IMR-90 (cell line): ENCODE data around the gene ZZZ3. TPM values are rescaled to one million over a fixed set of nuclear protein-coding genes. Genes with fewer than 3 reads are reported as not detected.

Source experiments
- ATAC-seq: fragments of 200-7000 bp; cut with Tn5 transposase; 2 replicates; pipeline ENCODE4 v1.9.1; 2020; ENCODE audit warnings: low read depth, mild to moderate bottlenecking, moderate library complexity
- BruUV-seq: library from RNA; stranded (reverse); fragments of 400-500 nt; replicated peaks from 2 replicates; lab custom pipeline; 2021; lab: Mats Ljungman, UMichigan
- CTCF ChIA-PET: fragments of 300-600 bp; formaldehyde crosslinking; extraction: SDS; loops from one replicate; lab custom pipeline; 2021; ENCODE audit warnings: antibody characterized with exemption; lab: Yijun Ruan, JAX
- POLR2A ChIA-PET: fragments of 300-600 bp; sonication (Branson Sonifier 250); formaldehyde crosslinking; loops from one replicate; lab custom pipeline; 2022; ENCODE audit warnings: antibody characterized with exemption; ENCODE audit not compliant: unreplicated experiment; lab: Charles Lee
- DNase-seq: peaks from one replicate; pipeline ENCODE4 v3.0.0; 2013
- H2AFZ ChIP-seq: replicated peaks from 2 replicates; pipeline ENCODE3; 2013; ENCODE audit warnings: low read length, mild to moderate bottlenecking; ENCODE audit not compliant: poor library complexity
- H2AK5ac ChIP-seq: 2 replicates; pipeline ENCODE4 v1.6.1; 2013; ENCODE audit warnings: low read depth, low read length, inconsistent platforms
- H2AK9ac ChIP-seq: replicated peaks from 2 replicates; pipeline ENCODE3; 2013; ENCODE audit warnings: mild to moderate bottlenecking, low read depth, low read length, moderate library complexity; ENCODE audit not compliant: poor library complexity
- H2BK120ac ChIP-seq: 2 replicates; pipeline ENCODE4 v1.6.1; 2013; ENCODE audit warnings: low read depth, low read length, inconsistent platforms
- H2BK15ac ChIP-seq: 3 replicates; pipeline ENCODE4 v1.6.1; 2013; ENCODE audit warnings: low read depth, low read length, inconsistent platforms
- H2BK20ac ChIP-seq: 2 replicates; pipeline ENCODE4 v1.6.1; 2013; ENCODE audit warnings: low read depth, mild to moderate bottlenecking, inconsistent platforms, low read length, moderate library complexity
- H2BK5ac ChIP-seq: 2 replicates; pipeline ENCODE4 v1.6.1; 2013; ENCODE audit warnings: mild to moderate bottlenecking, low read depth, low read length, inconsistent platforms; ENCODE audit not compliant: poor library complexity, severe bottlenecking
- H3K14ac ChIP-seq: replicated peaks from 2 replicates; pipeline ENCODE4 v1.6.1; 2013; ENCODE audit warnings: low read depth, low read length, inconsistent platforms
- H3K18ac ChIP-seq: 2 replicates; pipeline ENCODE4 v1.6.1; 2013; ENCODE audit warnings: low read depth, low read length, control low read depth
- H3K23ac ChIP-seq: 2 replicates; pipeline ENCODE4 v1.6.1; 2013; ENCODE audit warnings: low read depth, low read length, inconsistent platforms
- H3K27ac ChIP-seq: 2 replicates; pipeline ENCODE4 v1.5.1; 2013; ENCODE audit warnings: mild to moderate bottlenecking, control low read depth, low read length; ENCODE audit not compliant: insufficient read depth
- H3K27me3 ChIP-seq: 2 replicates; pipeline ENCODE4 v1.6.1; 2013; ENCODE audit warnings: low read length; ENCODE audit not compliant: control insufficient read depth, insufficient read depth
- H3K36me3 ChIP-seq: 2 replicates; pipeline ENCODE4 v1.6.1; 2013; ENCODE audit warnings: low read length, mixed read lengths; ENCODE audit not compliant: control insufficient read depth, insufficient read depth
- H3K4ac ChIP-seq: 2 replicates; pipeline ENCODE4 v1.6.1; 2013; ENCODE audit warnings: low read depth, low read length, inconsistent platforms
- H3K4me1 ChIP-seq: 2 replicates; pipeline ENCODE4 v1.6.1; 2013; ENCODE audit warnings: low read length, mixed read lengths; ENCODE audit not compliant: control insufficient read depth, insufficient read depth
- H3K4me2 ChIP-seq: 2 replicates; pipeline ENCODE4 v1.6.1; 2013; ENCODE audit warnings: low read depth, mild to moderate bottlenecking, control low read depth, low read length, moderate library complexity
- H3K4me3 ChIP-seq: 2 replicates; pipeline ENCODE4 v1.5.1; 2013; ENCODE audit warnings: low read depth, mild to moderate bottlenecking, control low read depth, low read length, moderate library complexity; ENCODE audit not compliant: insufficient read depth
- H3K56ac ChIP-seq: 2 replicates; pipeline ENCODE4 v1.6.1; 2013; ENCODE audit warnings: low read length, inconsistent platforms; ENCODE audit not compliant: insufficient read depth; ENCODE audit errors: extremely low read depth
- H3K79me1 ChIP-seq, 2 experiments: 2 replicates each; pipeline ENCODE4 v1.6.1; 2013; ENCODE audit warnings: low read length in 2 of 2, inconsistent platforms in 1 of 2, low read depth in 1 of 2
- H3K9ac ChIP-seq: 2 replicates; pipeline ENCODE4 v1.6.1; 2013; ENCODE audit warnings: low read depth, low read length, control low read depth
- H3K9me1 ChIP-seq: 2 replicates; pipeline ENCODE4 v1.6.1; 2013; ENCODE audit warnings: low read length, inconsistent platforms; ENCODE audit not compliant: insufficient read depth
- H3K9me3 ChIP-seq: 2 replicates; pipeline ENCODE4 v1.6.1; 2013; ENCODE audit warnings: low read length; ENCODE audit not compliant: control insufficient read depth, insufficient read depth
- H4K20me1 ChIP-seq: 2 replicates; pipeline ENCODE4 v1.6.1; 2013; ENCODE audit warnings: low read length, inconsistent platforms; ENCODE audit not compliant: insufficient read depth
- H4K5ac ChIP-seq: 2 replicates; pipeline ENCODE4 v1.6.1; 2013; ENCODE audit warnings: mild to moderate bottlenecking, low read depth, low read length, control low read depth
- H4K8ac ChIP-seq, 2 experiments: 2 replicates each; pipeline ENCODE4 v1.6.1; 2013; ENCODE audit warnings: low read depth in 2 of 2, low read length in 2 of 2, control low read depth in 1 of 2, inconsistent platforms in 1 of 2
- H4K91ac ChIP-seq: 2 replicates; pipeline ENCODE4 v1.6.1; 2013; ENCODE audit warnings: low read depth, low read length, inconsistent platforms; ENCODE audit not compliant: insufficient read depth
- MXI1 ChIP-seq: IDR thresholded peaks from 2 replicates; pipeline ENCODE4 v1.6.1; 2012; ENCODE audit warnings: low read depth, mild to moderate bottlenecking, low read length, moderate library complexity, borderline replicate concordance
- RCOR1 ChIP-seq: IDR thresholded peaks from 2 replicates; pipeline ENCODE4 v1.6.1; 2012; ENCODE audit warnings: mild to moderate bottlenecking, low read length, improper control_type of control experiment; ENCODE audit not compliant: insufficient replicate concordance
- WGBS, 2 experiments: methylation state at CpG; one replicate each; pipeline versions ENCODE4 v1.1.5 to v1.1.7; 2013; ENCODE audit warnings: missing lambda C conversion rate in 2 of 2; ENCODE audit not compliant: insufficient read length in 1 of 2; ENCODE audit errors: extremely low coverage in 2 of 2; 5-methylcytosine and 5-hydroxymethylcytosine counted together
- dilution Hi-C: fragments of 300-500 bp; cut with HindIII; formaldehyde crosslinking; loops from one replicate; pipeline ENCODE4 v1.14.3; 2018; ENCODE audit warnings: low sequenced_read_pairs; ENCODE audit not compliant: unreplicated experiment
- in situ Hi-C: fragments of 300-500 bp; cut with MboI; formaldehyde crosslinking; loops from 3 replicates; pipeline ENCODE4 v1.14.3; 2019; ENCODE audit warnings: low sequenced_read_pairs, inconsistent platforms, mixed read lengths
- intact Hi-C: fragments of 100-400 bp; cut with micrococcal nuclease; formaldehyde crosslinking; loops from 2 replicates; pipeline ENCODE4 v1.10.0; 2022
- polyA plus RNA-seq, 3 experiments: library from polyadenylated mRNA; depleted of rRNA; stranded (reverse); fragments of >200 nt; gene quantifications; 2 replicates each; pipeline ENCODE4 v1.2.3, GENCODE V29; 2012; ENCODE audit warnings: low replicate concordance in 1 of 3
- total RNA-seq: library from RNA; depleted of rRNA; stranded (reverse); fragments of >200 nt; gene quantifications from 2 replicates; pipeline ENCODE4 v1.2.3, GENCODE V29; 2012
- TF ChIP-seq, protein P1 (sequence below): fragments of 150-350 bp; IDR thresholded peaks from 2 replicates; pipeline ENCODE4 v1.6.1; 2017; ENCODE audit warnings: mild to moderate bottlenecking, antibody characterized with exemption, low read length, low read depth
- TF ChIP-seq, protein P2 (sequence below): fragments of 150-350 bp; IDR thresholded peaks from 2 replicates; pipeline ENCODE4 v1.6.1; 2016; ENCODE audit warnings: low read depth, mild to moderate bottlenecking, low read length, moderate library complexity, borderline replicate concordance

ZZZ3 gene
- total and polyA plus RNA-seq, 2 of the 4 experiments (the other 2 are of a cell fraction) = 14.2 to 66.3 TPM

DNA sequence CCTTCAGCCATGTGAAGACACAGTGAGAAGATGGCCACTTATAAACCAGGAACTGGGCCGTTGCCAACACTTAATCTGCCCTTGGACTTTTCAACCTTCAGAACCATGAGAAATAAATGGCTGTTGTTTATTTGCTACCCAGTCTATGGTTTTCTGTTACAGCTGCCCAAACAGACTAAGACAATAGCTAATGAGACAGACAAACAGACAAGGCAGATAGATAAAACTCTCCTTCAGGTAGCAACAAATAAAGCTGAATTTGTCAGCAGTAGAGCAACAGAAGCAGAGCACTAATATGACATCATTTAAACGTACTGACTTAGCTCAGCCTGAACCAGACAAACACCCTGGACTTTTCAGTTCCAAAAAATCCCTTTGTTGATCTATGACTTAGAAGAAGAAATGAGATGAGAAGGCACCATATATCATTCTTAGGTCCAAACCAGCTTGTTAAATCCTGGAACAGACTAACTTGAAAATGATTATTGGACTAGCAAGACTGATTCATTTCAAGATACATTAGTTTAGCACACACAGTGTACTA lies 27.0 kb downstream of the ZZZ3 start:
- H2BK120ac ChIP-seq = no peak overlapping the region
- no peak overlapping the region for H4K8ac ChIP-seq
- CTCF ChIA-PET = no interaction called here
- H3K9me1 ChIP-seq = no peaks in the 10 kb centered on the region; the same call in 1 of the 2 replicates
- H3K18ac ChIP-seq = no peak overlapping the region
- dilution Hi-C loops (no loop called here), intact Hi-C loops (no loop called here), in situ Hi-C loops (no loop called here)
- WGBS, 2 experiments = no CpG with 5 or more reads among the region's 2 CpGs
- H2BK5ac ChIP-seq = no peak overlapping the region
- H2BK20ac ChIP-seq = no peak overlapping the region
- no peak overlapping the region for H4K91ac ChIP-seq
- no peak overlapping the region for H3K27ac ChIP-seq
- H2AK9ac ChIP-seq = no peak overlapping the region
- TF ChIP-seq MXI1 = no peak
- no peak for TF ChIP-seq RCOR1
- TF ChIP-seq, protein P1, sequence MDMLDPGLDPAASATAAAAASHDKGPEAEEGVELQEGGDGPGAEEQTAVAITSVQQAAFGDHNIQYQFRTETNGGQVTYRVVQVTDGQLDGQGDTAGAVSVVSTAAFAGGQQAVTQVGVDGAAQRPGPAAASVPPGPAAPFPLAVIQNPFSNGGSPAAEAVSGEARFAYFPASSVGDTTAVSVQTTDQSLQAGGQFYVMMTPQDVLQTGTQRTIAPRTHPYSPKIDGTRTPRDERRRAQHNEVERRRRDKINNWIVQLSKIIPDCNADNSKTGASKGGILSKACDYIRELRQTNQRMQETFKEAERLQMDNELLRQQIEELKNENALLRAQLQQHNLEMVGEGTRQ = no peak
- TF ChIP-seq, protein P2, sequence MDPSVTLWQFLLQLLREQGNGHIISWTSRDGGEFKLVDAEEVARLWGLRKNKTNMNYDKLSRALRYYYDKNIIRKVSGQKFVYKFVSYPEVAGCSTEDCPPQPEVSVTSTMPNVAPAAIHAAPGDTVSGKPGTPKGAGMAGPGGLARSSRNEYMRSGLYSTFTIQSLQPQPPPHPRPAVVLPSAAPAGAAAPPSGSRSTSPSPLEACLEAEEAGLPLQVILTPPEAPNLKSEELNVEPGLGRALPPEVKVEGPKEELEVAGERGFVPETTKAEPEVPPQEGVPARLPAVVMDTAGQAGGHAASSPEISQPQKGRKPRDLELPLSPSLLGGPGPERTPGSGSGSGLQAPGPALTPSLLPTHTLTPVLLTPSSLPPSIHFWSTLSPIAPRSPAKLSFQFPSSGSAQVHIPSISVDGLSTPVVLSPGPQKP = no peak
- H3K4ac ChIP-seq = no peak overlapping the region
- H3K23ac ChIP-seq = no peak overlapping the region
- H3K9me3 ChIP-seq = peaks cover 2% of the 10 kb centered on the region; the same call in 1 of the 2 replicates
- BruUV-seq = no TSS peak
- H3K4me3 ChIP-seq = no peak overlapping the region
- H3K79me1 ChIP-seq = peaks cover 18 to 56% of the 10 kb centered on the region in 2 experiments
- no peaks in the 10 kb centered on the region for H3K27me3 ChIP-seq
- DNase-seq (peak; percentile 32), ATAC-seq (no peak)
- no peak overlapping the region for H3K9ac ChIP-seq
- H3K14ac ChIP-seq = no peak overlapping the region
- H3K4me1 ChIP-seq = no peaks in the 10 kb centered on the region
- H3K36me3 ChIP-seq = no peaks in the 10 kb centered on the region
- H2BK15ac ChIP-seq = no peak overlapping the region
- no peak overlapping the region for H4K5ac ChIP-seq
- peaks cover 36% of the 10 kb centered on the region for H4K20me1 ChIP-seq
- H3K56ac ChIP-seq = no peak overlapping the region
- no peak overlapping the region for H2AK5ac ChIP-seq
- H3K4me2 ChIP-seq = no peak overlapping the region
- POLR2A ChIA-PET = no interaction called here
- H2AFZ ChIP-seq = no peak overlapping the region
